ENCODE results near the gene ANO2. TPM values are rescaled to one million over a fixed set of nuclear protein-coding genes. Genes with fewer than 3 reads are reported as not detected.
"Not testable (repeated sequence)": the region's sequence is repeated elsewhere in the genome, so short reads cannot be mapped to it uniquely, and the experiment has no call there.

Gene ANO2
- total RNA-seq, 1 experiment from 2014 or later = not detected

DNA sequence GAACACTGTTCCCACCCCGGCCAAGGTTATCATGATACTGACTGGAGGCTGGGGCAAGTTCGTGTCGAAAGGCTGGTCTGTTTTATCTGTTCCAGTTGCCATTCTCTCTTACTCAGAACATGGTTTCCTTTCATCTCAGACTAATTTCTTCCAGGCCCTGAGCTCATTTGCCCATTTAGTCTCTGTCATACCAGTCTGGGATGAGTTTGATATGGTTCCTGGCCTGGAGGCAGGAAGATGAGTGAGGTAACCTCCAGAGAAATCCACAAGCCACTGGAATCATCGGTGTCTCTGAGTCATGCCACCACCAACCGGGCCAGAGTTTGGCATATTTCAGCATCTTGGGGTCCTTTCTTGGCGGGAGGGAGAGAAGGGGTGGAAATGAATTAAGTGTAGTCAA is 398.4 kb downstream of the ANO2 start:
- Histone ChIP-seq H3K9me3 (ENCODE audit: low read length) (no peaks in the 10 kb centered on the region), H3K27ac (ENCODE audit: low read length) (no peak overlapping the region), H3K4me2 (ENCODE audit: low read depth, low read length, poor library complexity, severe bottlenecking) (no peak overlapping the region), H3K27me3 (ENCODE audit: low read length) (no peaks in the 10 kb centered on the region), H3K36me3 (ENCODE audit: insufficient read depth, low read length) (no peaks in the 10 kb centered on the region), H4K20me1 (ENCODE audit: insufficient read depth, low read depth, low read length) (no peaks in the 10 kb centered on the region), H3K9me2 (replicated peaks; ENCODE audit: insufficient read depth, low read length) (no peaks in the 10 kb centered on the region), H3K9ac (ENCODE audit: low read length) (no peak overlapping the region), H3K4me1 (ENCODE audit: low read length) (no peaks in the 10 kb centered on the region), H3K4me3 (ENCODE audit: low read length) (no peak overlapping the region), H2AFZ (ENCODE audit: low read length) (no peak overlapping the region), H3K79me2 (ENCODE audit: low read length) (no peaks in the 10 kb centered on the region)
- DNase-seq = no peak

DNA sequence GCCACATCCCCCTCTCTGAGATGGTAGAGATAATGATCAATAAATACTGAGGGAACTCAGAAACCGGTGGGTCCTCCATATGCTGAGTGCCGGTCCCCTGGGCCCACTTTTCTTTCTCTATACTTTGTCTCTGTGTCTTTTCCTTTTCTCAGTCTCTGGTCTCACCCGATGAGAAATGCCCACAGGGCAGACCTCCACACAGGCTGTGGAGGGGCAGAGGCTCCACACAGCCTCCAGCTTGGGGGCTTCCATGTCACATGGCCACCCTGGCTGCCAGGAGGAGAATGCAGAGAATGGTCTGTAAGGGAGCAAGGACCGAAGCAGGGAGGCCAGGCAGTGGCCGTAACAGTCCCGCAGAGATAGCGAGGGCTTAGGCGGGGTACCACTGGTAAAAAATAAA is 407.3 kb downstream of the ANO2 start:
- Histone ChIP-seq H3K36me3 (ENCODE audit: insufficient read depth, low read length) (no peaks in the 10 kb centered on the region), H3K27me3 (ENCODE audit: low read length) (no peaks in the 10 kb centered on the region), H3K9ac (ENCODE audit: low read length) (no peak overlapping the region), H3K27ac (ENCODE audit: low read length) (no peak overlapping the region), H2AFZ (ENCODE audit: low read length) (no peak overlapping the region), H3K9me2 (replicated peaks; ENCODE audit: insufficient read depth, low read length) (no peaks in the 10 kb centered on the region), H3K79me2 (ENCODE audit: low read length) (no peaks in the 10 kb centered on the region), H3K9me3 (ENCODE audit: low read length) (no peaks in the 10 kb centered on the region), H3K4me1 (ENCODE audit: low read length) (no peaks in the 10 kb centered on the region), H4K20me1 (ENCODE audit: insufficient read depth, low read depth, low read length) (no peaks in the 10 kb centered on the region), H3K4me2 (ENCODE audit: low read depth, low read length, poor library complexity, severe bottlenecking) (no peak overlapping the region), H3K4me3 (ENCODE audit: low read length) (no peak overlapping the region)
- DNase-seq = no peak

DNA sequence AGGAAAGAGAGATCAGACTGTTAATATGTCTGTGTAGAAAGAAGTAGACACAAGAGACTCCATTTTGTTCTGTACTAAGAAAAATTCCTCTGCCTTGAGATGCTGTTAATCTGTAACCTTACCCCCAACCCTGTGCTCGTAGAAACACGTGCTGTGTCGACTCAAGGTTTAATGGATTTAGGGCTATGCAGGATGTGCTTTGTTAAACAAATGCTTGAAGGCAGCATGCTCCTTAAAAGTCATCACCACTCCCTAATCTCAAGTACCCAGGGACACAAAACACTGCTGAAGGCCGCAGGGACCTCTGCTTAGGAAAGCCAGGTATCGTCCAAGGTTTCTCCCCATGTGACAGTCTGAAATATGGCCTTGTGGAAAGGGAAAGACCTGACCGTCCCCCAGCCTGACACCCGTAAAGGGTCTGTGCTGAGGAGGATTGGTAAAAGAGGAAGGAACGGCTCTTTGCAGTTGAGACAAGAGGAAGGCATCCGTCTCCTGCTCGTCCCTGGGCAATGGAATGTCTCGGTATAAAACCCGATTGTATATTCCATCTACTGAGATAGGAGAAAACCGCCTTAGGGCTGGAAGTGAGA is 407.9 kb downstream of the ANO2 start:
- not testable (repeated sequence) for H3K4me3 ChIP-seq (ENCODE audit: low read length); H3K36me3 ChIP-seq (ENCODE audit: insufficient read depth, low read length); H2AFZ ChIP-seq (ENCODE audit: low read length); H3K9ac ChIP-seq (ENCODE audit: low read length); H3K79me2 ChIP-seq (ENCODE audit: low read length); H3K9me2 ChIP-seq (replicated peaks; ENCODE audit: insufficient read depth, low read length); H3K27ac ChIP-seq (ENCODE audit: low read length); H3K9me3 ChIP-seq (ENCODE audit: low read length); H3K27me3 ChIP-seq (ENCODE audit: low read length); DNase-seq; H4K20me1 ChIP-seq (ENCODE audit: insufficient read depth, low read depth, low read length); H3K4me2 ChIP-seq (ENCODE audit: low read depth, low read length, poor library complexity, severe bottlenecking); H3K4me1 ChIP-seq (ENCODE audit: low read length)

DNA sequence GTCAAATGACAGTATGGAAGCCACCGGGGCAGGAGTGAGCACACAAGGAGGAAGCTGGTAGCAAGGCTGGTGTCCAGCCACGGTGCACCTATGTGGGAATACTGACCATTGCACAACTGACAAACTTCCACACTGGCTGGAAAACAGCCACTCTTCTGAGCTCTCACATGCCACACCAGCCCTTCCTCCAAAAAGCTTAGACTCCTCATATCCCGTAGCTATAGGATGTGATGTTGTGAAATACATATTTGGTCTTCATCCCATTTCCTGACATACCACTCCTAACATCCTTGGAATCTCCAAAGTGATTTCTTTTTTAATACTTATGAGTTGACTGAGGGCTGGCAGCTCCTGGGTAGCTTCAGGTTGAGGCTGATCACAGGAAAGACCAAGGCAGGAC is 409.5 kb downstream of the ANO2 start:
- no peaks in the 10 kb centered on the region for H3K9me2 ChIP-seq (replicated peaks; ENCODE audit: insufficient read depth, low read length)
- H3K4me1 ChIP-seq (ENCODE audit: low read length) = no peaks in the 10 kb centered on the region
- H3K9ac ChIP-seq (ENCODE audit: low read length) = no peak overlapping the region
- no peaks in the 10 kb centered on the region for H3K79me2 ChIP-seq (ENCODE audit: low read length)
- H3K4me2 ChIP-seq (ENCODE audit: low read depth, low read length, poor library complexity, severe bottlenecking) = no peak overlapping the region
- no peaks in the 10 kb centered on the region for H3K27me3 ChIP-seq (ENCODE audit: low read length)
- H3K9me3 ChIP-seq (ENCODE audit: low read length) = no peaks in the 10 kb centered on the region
- H2AFZ ChIP-seq (ENCODE audit: low read length) = no peak overlapping the region
- no peak overlapping the region for H3K4me3 ChIP-seq (ENCODE audit: low read length)
- no peak for DNase-seq
- no peaks in the 10 kb centered on the region for H4K20me1 ChIP-seq (ENCODE audit: insufficient read depth, low read depth, low read length)
- H3K27ac ChIP-seq (ENCODE audit: low read length) = no peak overlapping the region
- H3K36me3 ChIP-seq (ENCODE audit: insufficient read depth, low read length) = no peaks in the 10 kb centered on the region

DNA sequence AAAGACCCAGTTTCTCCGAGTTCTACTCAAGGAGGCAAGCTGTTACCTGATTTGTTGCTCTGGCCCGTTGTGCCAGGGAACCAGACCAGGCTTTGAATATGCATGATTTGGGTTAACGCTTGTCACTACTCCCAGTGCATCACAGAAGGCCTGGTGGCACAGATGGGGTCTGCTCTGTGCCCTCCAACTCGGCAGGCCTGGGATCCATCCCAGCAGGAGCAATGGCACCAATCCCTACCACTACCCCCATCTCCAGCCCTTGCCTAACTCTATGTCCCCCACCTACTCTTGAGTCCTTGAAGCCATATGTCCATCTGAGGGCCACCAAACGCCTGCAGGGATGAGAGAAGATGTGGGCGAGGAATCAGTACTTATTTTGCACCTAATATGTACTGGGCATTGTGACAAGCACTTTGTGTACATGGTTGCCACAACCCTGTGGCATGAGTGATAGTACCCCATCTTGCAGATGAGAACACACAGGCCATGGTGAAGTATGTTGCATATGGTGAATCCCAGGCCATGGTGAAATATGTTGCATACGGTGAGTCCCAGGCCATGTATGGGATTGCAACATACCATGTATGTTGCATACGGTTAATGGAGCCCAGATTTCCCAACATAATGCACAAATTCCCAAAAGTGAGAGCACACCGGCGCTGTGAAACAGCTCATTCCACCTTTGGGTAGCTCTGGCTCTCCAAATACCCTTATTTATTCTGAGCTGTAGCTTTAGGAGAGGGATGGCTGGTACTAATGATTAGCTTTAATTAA is 410.4 kb downstream of the ANO2 start:
- no peaks in the 10 kb centered on the region for H3K9me2 ChIP-seq (replicated peaks; ENCODE audit: insufficient read depth, low read length)
- H3K27ac ChIP-seq (ENCODE audit: low read length) = no peak overlapping the region
- H3K4me3 ChIP-seq (ENCODE audit: low read length) = no peak overlapping the region
- no peaks in the 10 kb centered on the region for H3K36me3 ChIP-seq (ENCODE audit: insufficient read depth, low read length)
- no peaks in the 10 kb centered on the region for H3K79me2 ChIP-seq (ENCODE audit: low read length)
- H3K9ac ChIP-seq (ENCODE audit: low read length) = no peak overlapping the region
- no peak overlapping the region for H2AFZ ChIP-seq (ENCODE audit: low read length)
- H3K9me3 ChIP-seq (ENCODE audit: low read length) = no peaks in the 10 kb centered on the region
- DNase-seq = no peak
- H4K20me1 ChIP-seq (ENCODE audit: insufficient read depth, low read depth, low read length) = no peaks in the 10 kb centered on the region
- H3K4me2 ChIP-seq (ENCODE audit: low read depth, low read length, poor library complexity, severe bottlenecking) = no peak overlapping the region
- no peaks in the 10 kb centered on the region for H3K4me1 ChIP-seq (ENCODE audit: low read length)
- no peaks in the 10 kb centered on the region for H3K27me3 ChIP-seq (ENCODE audit: low read length)

DNA sequence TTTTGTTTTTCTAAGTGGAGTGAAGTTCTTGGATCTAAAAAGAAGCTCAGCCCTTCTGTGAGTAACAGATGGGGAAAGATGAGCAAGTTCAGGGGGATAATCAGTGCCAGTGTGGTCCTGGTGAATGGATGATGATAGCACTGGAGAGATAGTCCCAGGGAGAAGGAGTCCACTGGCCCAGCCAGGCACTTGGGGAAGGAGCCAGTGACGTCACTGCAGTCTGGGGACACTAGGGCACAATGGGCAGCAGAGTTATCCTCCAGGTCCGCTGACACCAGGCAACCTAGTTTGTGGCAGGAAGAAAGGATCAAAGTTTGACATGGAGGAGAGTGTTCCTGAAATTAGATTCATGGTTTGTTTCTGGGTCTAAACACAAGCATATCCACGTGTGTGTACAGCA is 411.7 kb downstream of the ANO2 start:
- Histone ChIP-seq H3K79me2 (ENCODE audit: low read length) (no peaks in the 10 kb centered on the region), H2AFZ (ENCODE audit: low read length) (no peak overlapping the region), H3K9me3 (ENCODE audit: low read length) (no peaks in the 10 kb centered on the region), H3K27me3 (ENCODE audit: low read length) (no peaks in the 10 kb centered on the region), H3K27ac (ENCODE audit: low read length) (no peak overlapping the region), H3K4me2 (ENCODE audit: low read depth, low read length, poor library complexity, severe bottlenecking) (no peak overlapping the region), H3K4me3 (ENCODE audit: low read length) (no peak overlapping the region), H3K36me3 (ENCODE audit: insufficient read depth, low read length) (no peaks in the 10 kb centered on the region), H4K20me1 (ENCODE audit: insufficient read depth, low read depth, low read length) (no peaks in the 10 kb centered on the region), H3K4me1 (ENCODE audit: low read length) (no peaks in the 10 kb centered on the region), H3K9me2 (replicated peaks; ENCODE audit: insufficient read depth, low read length) (no peaks in the 10 kb centered on the region), H3K9ac (ENCODE audit: low read length) (no peak overlapping the region)
- no peak for DNase-seq

DNA sequence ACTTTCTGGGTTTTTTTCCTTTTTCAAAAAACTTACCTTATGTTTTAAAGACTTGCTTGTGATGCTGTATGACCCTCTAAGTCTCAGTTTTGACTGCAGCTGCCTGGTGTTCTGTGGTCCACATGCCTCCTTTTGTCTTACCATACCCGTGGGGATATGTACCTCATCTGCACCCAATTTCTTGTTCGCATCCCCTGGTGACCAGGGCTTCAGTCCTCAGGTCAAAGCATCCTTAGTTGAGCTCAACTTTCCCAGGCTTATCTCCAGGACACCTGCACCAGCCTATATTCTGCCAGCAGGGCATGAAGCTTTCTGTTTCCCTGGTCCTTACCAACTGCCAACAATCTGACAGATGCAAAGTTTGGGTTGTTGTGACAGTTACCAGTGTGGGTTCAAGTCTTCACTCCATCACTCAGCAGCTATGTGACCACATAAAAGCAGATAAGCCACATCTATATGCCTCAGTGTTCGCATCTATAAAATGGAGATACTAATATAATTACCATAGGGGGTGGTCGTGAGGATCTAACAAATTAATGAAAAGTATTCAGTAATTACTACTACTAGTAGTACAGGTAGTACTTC is 419.2 kb downstream of the ANO2 start:
- Histone ChIP-seq H3K27ac (ENCODE audit: low read length) (no peak overlapping the region), H3K9ac (ENCODE audit: low read length) (no peak overlapping the region), H3K4me2 (ENCODE audit: low read depth, low read length, poor library complexity, severe bottlenecking) (no peak overlapping the region), H2AFZ (ENCODE audit: low read length) (no peak overlapping the region), H3K4me1 (ENCODE audit: low read length) (no peaks in the 10 kb centered on the region), H3K9me2 (replicated peaks; ENCODE audit: insufficient read depth, low read length) (no peaks in the 10 kb centered on the region), H3K79me2 (ENCODE audit: low read length) (no peaks in the 10 kb centered on the region), H3K36me3 (ENCODE audit: insufficient read depth, low read length) (no peaks in the 10 kb centered on the region), H3K9me3 (ENCODE audit: low read length) (no peaks in the 10 kb centered on the region), H4K20me1 (ENCODE audit: insufficient read depth, low read depth, low read length) (no peaks in the 10 kb centered on the region), H3K27me3 (ENCODE audit: low read length) (no peaks in the 10 kb centered on the region), H3K4me3 (ENCODE audit: low read length) (no peak overlapping the region)
- no peak for DNase-seq

DNA sequence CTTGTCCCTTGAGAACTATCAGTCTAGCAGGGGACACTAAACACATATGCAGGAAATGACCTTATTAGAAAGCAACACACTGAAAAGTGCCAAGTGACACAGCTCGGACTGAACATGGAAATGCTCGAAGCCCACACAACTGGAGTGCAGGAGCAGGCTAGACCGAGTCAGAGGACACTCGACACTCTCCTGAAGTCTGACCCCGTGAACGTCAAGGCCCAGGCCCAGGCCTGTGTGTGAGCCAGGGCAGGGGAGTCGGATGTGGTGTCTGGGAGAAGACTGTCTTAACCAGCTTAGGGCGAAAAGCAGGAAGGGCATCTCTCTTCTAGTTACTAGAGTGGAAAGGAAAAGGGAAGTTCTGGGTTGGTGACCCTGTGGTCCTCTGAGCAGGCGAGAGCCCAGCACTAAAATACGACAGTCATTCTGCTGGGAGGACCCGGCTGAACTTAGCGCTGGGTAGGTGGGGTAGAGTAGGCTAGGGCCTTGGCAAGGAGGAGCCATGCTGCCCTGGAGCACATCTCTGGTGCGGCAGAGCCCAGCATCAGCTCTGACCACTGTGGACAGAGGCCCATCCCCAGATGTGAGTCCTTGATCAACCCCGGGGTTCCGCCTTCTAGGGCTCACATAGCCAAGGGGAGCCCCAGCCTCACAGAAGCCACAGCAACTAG is 420.2 kb downstream of the ANO2 start:
- Histone ChIP-seq H4K20me1 (ENCODE audit: insufficient read depth, low read depth, low read length) (no peaks in the 10 kb centered on the region), H3K27ac (ENCODE audit: low read length) (no peak overlapping the region), H3K9me3 (ENCODE audit: low read length) (no peaks in the 10 kb centered on the region), H3K4me3 (ENCODE audit: low read length) (no peak overlapping the region), H3K9ac (ENCODE audit: low read length) (no peak overlapping the region), H3K4me1 (ENCODE audit: low read length) (no peaks in the 10 kb centered on the region), H3K36me3 (ENCODE audit: insufficient read depth, low read length) (no peaks in the 10 kb centered on the region), H2AFZ (ENCODE audit: low read length) (no peak overlapping the region), H3K4me2 (ENCODE audit: low read depth, low read length, poor library complexity, severe bottlenecking) (no peak overlapping the region), H3K79me2 (ENCODE audit: low read length) (no peaks in the 10 kb centered on the region), H3K27me3 (ENCODE audit: low read length) (no peaks in the 10 kb centered on the region), H3K9me2 (replicated peaks; ENCODE audit: insufficient read depth, low read length) (no peaks in the 10 kb centered on the region)
- no peak for DNase-seq
